ENCODE results near the gene CFAP74. TPM values are rescaled to one million over a fixed set of nuclear protein-coding genes. Genes with fewer than 3 reads are reported as not detected.

Gene CFAP74
- total RNA-seq, 6 experiments from 2014 or later = 0.16 to 3.5 (median 0.32) TPM; not detected in 1

DNA sequence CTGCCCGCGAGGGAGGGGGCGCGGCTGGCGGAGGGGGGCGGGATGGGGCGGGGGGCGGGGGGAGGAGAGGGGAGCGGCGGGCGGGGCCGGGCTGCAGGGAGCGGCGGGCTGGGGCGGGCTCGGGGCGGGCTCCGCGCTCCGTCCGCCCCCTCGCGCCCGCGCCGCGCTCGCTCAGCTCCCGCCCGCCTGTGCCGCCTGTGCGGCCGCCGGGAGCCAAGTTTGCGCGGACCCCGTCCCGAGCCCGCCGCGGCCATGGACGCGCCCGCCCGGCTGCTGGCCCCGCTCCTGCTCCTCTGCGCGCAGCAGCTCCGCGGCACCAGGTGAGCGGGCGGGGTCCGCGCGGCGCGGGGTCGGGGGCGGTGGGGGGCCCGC, 15.6 kb upstream of the CFAP74 start, which contains the start of gene GABRD:
Gene GABRD (plus strand): TSS at position 174 of the 372 bp plus-strand sequence. CDS start 79 bp downstream, at position 253.
- 0% methylated on average over 5 of the region's 60 CpGs for WGBS (ENCODE audit: insufficient coverage, low coverage, low lambda C conversion rate, missing lambda C conversion rate)
- ATAC-seq (peak in 1 of 4 donors; percentile 44), DNase-seq (no peak)
- Histone ChIP-seq H3K4me3 (no peak within 1 kb of the TSS), H3K36me3 (no peaks in the 10 kb centered on the region), H3K9me3 (no peaks in the 10 kb centered on the region), H3K4me1 (peaks cover 0 to 6% (median 0%) of the 10 kb centered on the region in 4 donors), H3K27me3 (peaks cover 0 to 9% of the 10 kb centered on the region in 2 donors), H3K27ac (no peak within 1 kb of the TSS)
- TF ChIP-seq POLR2A (IDR thresholded peaks at IDR 0.05) = no peak
- TF ChIP-seq, protein P1, sequence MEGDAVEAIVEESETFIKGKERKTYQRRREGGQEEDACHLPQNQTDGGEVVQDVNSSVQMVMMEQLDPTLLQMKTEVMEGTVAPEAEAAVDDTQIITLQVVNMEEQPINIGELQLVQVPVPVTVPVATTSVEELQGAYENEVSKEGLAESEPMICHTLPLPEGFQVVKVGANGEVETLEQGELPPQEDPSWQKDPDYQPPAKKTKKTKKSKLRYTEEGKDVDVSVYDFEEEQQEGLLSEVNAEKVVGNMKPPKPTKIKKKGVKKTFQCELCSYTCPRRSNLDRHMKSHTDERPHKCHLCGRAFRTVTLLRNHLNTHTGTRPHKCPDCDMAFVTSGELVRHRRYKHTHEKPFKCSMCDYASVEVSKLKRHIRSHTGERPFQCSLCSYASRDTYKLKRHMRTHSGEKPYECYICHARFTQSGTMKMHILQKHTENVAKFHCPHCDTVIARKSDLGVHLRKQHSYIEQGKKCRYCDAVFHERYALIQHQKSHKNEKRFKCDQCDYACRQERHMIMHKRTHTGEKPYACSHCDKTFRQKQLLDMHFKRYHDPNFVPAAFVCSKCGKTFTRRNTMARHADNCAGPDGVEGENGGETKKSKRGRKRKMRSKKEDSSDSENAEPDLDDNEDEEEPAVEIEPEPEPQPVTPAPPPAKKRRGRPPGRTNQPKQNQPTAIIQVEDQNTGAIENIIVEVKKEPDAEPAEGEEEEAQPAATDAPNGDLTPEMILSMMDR (IDR thresholded peaks at IDR 0.05) = no peak
- intact Hi-C loops (cut with DNase I) = no loop called here

DNA sequence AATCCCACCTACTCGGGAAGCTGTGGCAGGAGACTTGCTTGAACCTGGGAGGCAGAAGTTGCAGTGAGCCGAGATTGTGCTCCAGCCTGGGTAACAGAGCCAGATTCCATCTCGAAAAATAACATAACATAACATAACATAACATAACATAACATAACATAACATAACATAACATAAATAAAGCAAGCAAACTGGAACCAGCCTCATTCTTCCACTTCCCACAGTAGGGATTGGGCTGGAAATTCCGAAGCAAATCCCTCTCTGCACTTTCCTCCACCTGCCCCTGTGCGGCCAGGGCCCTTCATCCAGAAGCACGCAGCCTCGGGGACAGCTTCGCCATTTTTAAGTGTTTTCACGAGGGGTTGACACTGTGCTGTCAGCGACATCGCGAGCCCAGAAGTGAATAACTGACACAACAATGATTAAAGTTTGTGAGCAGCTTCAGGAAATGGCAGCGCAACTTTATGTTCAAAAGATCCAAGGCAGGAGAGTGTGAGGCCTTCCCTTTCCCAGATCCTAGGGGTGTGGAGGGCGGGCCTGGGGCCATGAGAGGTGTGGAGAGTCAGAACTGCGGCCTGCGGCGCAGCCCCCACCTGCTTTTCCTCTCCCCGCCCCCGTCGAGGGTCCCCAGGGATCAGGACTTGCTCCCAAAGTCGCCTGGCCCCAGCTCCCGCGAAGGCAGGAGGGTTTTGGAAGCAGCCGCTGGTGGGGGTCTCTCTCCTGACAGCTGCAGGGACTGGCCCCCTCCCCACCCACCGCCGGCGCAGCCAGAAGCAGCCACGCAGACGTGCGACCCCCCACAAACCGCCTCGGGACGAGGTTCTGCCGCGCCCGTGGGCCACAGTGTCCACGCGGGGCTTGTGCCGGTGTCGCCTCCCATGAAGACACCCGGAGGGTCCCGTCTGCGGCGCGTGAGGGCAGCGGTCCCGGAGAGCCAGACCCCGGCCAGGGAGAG, 14.9 kb upstream of the CFAP74 start:
- Histone ChIP-seq H3K36me3 (no peaks in the 10 kb centered on the region), H3K27me3 (peaks cover 0 to 9% of the 10 kb centered on the region in 2 donors), H3K4me1 (peaks cover 0 to 6% (median 0%) of the 10 kb centered on the region in 4 donors), H3K4me3 (no peak overlapping the region), H3K9me3 (no peaks in the 10 kb centered on the region), H3K27ac (no peak overlapping the region)
- intact Hi-C loops (cut with DNase I) = no loop called here
- ATAC-seq = no peak
- no peak for DNase-seq
- WGBS (ENCODE audit: insufficient coverage, low coverage, low lambda C conversion rate, missing lambda C conversion rate) = 18% methylated on average over 22 of the region's 48 CpGs
- no peak for TF ChIP-seq POLR2A (IDR thresholded peaks at IDR 0.05)
- TF ChIP-seq, protein P1 (IDR thresholded peaks at IDR 0.05) = no peak

DNA sequence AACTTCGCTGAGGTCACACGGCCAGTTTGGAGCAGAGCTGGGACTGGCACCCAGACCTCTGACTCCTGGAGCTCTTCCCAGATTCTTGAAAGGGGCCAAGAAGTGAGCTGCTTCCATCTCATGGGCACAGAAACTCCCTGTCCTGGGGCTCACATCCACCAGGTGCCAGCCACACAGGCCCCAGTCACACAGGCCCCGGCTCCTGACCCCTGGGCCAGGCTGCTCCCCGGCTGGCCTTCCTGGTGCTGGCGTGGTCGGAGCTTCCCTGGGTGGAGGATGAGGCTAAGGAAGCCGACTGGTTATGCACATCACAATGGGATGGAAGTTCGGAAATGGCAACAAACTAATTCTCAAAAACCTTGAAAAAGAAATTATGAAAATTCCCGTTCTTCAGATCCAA, 12.5 kb upstream of the CFAP74 start:
- no peaks in the 10 kb centered on the region for H3K36me3 ChIP-seq
- DNase-seq (no peak), ATAC-seq (no peak)
- H3K4me1 ChIP-seq = peaks cover 0 to 6% (median 0%) of the 10 kb centered on the region in 4 donors
- intact Hi-C loops (cut with DNase I) = no loop called here
- 55% methylated on average over 8 of the region's 9 CpGs for WGBS (ENCODE audit: insufficient coverage, low coverage, low lambda C conversion rate, missing lambda C conversion rate)
- H3K27ac ChIP-seq = no peak overlapping the region
- H3K27me3 ChIP-seq = peaks cover 0 to 9% of the 10 kb centered on the region in 2 donors
- TF ChIP-seq, protein P1 (IDR thresholded peaks at IDR 0.05) = no peak
- TF ChIP-seq POLR2A (IDR thresholded peaks at IDR 0.05) = no peak
- H3K4me3 ChIP-seq = no peak overlapping the region
- H3K9me3 ChIP-seq = no peaks in the 10 kb centered on the region

DNA sequence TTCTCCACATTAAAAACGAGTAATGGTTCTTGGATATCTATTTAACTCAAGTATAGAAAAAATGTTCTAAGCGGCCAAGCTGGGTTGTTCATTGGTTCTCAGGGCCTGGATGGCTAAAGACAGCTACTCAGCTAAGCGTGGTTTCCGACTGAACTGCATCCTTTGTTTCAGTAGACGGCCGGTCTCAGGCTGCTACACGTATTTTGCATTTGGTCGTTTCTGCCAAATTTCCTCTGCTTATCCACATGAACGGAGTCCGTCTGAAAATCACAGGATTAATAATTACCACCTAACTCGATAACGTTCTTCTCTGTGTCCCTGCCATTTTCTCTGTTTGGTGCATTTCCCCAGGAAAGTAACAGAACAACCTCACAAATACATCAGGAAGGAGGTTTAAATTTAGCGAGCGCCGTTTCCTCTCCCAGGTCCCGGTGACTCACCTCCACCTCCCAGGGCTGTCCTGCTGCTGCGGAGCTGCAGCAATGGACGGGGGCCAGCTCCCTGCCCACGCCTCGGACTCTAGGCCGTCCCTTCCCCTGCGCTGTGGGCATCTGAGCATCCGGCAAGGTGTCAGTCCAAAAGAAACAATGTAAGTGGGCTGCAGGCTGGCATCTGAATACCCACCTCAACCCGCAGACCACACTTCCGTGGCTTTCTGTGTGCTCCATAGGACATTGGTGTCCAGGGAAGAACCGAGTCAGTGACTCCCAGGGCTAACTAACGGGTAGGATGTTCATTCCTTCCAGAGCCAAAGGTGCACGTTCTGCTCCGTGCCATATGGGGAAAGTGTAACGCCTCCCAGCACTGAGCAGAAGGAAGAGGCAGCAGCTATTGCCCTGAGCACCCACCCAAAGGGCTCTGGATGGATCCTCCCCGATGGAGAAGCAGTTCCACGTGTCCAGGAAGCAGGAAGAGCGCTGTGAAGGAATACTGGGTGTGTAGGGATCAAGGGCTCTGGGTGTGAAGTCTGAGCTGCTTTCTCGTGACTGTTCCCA, 11.5 kb upstream of the CFAP74 start:
- TF ChIP-seq POLR2A (IDR thresholded peaks at IDR 0.05) = no peak
- TF ChIP-seq, protein P1 (IDR thresholded peaks at IDR 0.05) = no peak
- peaks cover 0 to 5% of the 10 kb centered on the region in 2 donors for H3K27me3 ChIP-seq
- peaks cover 0 to 6% (median 0%) of the 10 kb centered on the region in 4 donors for H3K4me1 ChIP-seq
- peak in 1 of 4 donors; percentile 37 for ATAC-seq
- intact Hi-C loops (cut with DNase I) = no loop called here
- H3K36me3 ChIP-seq = no peaks in the 10 kb centered on the region
- H3K4me3 ChIP-seq = no peak overlapping the region
- H3K27ac ChIP-seq = no peak overlapping the region
- 32% methylated on average over 26 of the region's 34 CpGs for WGBS (ENCODE audit: insufficient coverage, low coverage, low lambda C conversion rate, missing lambda C conversion rate)
- no peaks in the 10 kb centered on the region for H3K9me3 ChIP-seq
- DNase-seq = no peak
